K562 (cell line): ENCODE data around the gene DUSP16. TPM values are rescaled to one million over a fixed set of nuclear protein-coding genes. Genes with fewer than 3 reads are reported as not detected.

Experiments used
- ATAC-seq: fragments of 200-7000 bp; cut with Tn5 transposase; 3 replicates; pipeline ENCODE4 v1.9.1; 2020; ENCODE audit warnings: moderate library complexity
- BruUV-seq: library from RNA; stranded (reverse); fragments of 400-500 nt; replicated peaks from 2 replicates; lab custom pipeline; 2021; lab: Mats Ljungman, UMichigan
- CTCF ChIA-PET: fragments of 300-600 bp; formaldehyde crosslinking; extraction: SDS; loops from one replicate; lab custom pipeline; 2021; ENCODE audit warnings: low intra/inter-chr PET ratio; lab: Yijun Ruan, JAX
- POLR2A ChIA-PET: fragments of 300-600, 350-650 bp; sonication (Branson Sonifier 250); formaldehyde crosslinking; extraction: SDS; loops from one replicate; lab custom pipeline; 2021; ENCODE audit warnings: antibody characterized with exemption, inconsistent platforms; lab: Yijun Ruan, JAX
- DNase-seq, 4 experiments: peaks; one replicate each; pipeline versions ENCODE4 v3.0.0 to v3.0.0-alpha.2; 2011 to 2018; ENCODE audit warnings: low spot score in 3 of 4, mixed read lengths in 3 of 4; ENCODE audit errors: extremely low read depth in 1 of 4
- FAIRE-seq: peaks from 2 replicates; lab custom pipeline; 2011; peaks lifted over from hg19 to GRCh38; lab: Jason Lieb, UNC
- H2AFZ ChIP-seq: 2 replicates; pipeline ENCODE4 v1.6.0; 2011; ENCODE audit warnings: low read depth, low read length, control low read depth, inconsistent platforms
- H3K27ac ChIP-seq: fragments of 200-600 bp; 3 replicates; pipeline ENCODE4 v1.8.0; 2011; ENCODE audit warnings: low read depth, mild to moderate bottlenecking, control low read depth, inconsistent platforms, low read length, moderate library complexity, mixed read lengths; ENCODE audit errors: extremely low read depth
- H3K27me3 ChIP-seq, 2 experiments: fragments of 300-600 bp in 1 of 2; 2 replicates in 1 of 2; 3 replicates in 1 of 2; pipeline versions ENCODE4 v1.6.0 to v1.8.0; 2011; ENCODE audit warnings: inconsistent platforms in 2 of 2, low read length in 2 of 2, mild to moderate bottlenecking in 1 of 2, mixed read lengths in 1 of 2, moderate library complexity in 1 of 2; ENCODE audit not compliant: control insufficient read depth in 2 of 2, insufficient read depth in 2 of 2
- H3K36me3 ChIP-seq: fragments of 300-600 bp; 3 replicates; pipeline ENCODE4 v1.8.0; 2011; ENCODE audit warnings: mild to moderate bottlenecking, low read length, inconsistent platforms; ENCODE audit not compliant: control insufficient read depth, insufficient read depth
- H3K4me1 ChIP-seq, 2 experiments: fragments of 200-600 bp in 1 of 2; replicated peaks in 1 of 2; 2 replicates in 1 of 2; 3 replicates in 1 of 2; pipeline versions ENCODE4 v1.5.1 to v1.8.0; 2011; ENCODE audit warnings: inconsistent platforms in 2 of 2, low read length in 2 of 2, mild to moderate bottlenecking in 1 of 2, mixed read lengths in 1 of 2, moderate library complexity in 1 of 2; ENCODE audit not compliant: control insufficient read depth in 2 of 2, insufficient read depth in 2 of 2
- H3K4me2 ChIP-seq: 2 replicates; pipeline ENCODE4 v1.6.1; 2011; ENCODE audit warnings: low read length, control low read depth, inconsistent platforms, mixed read lengths; ENCODE audit not compliant: insufficient read depth
- H3K4me3 ChIP-seq: fragments of 200-600 bp; sonication (generic), shearing (Covaris generic); 2 replicates; pipeline ENCODE4 v1.5.1; 2016; ENCODE audit warnings: control low read depth, inconsistent platforms
- H3K79me2 ChIP-seq: fragments of 200-600 bp; 3 replicates; pipeline ENCODE4 v1.8.0; 2011; ENCODE audit warnings: low read length, inconsistent platforms; ENCODE audit not compliant: control insufficient read depth, insufficient read depth
- H3K9ac ChIP-seq, 2 experiments: 2 replicates each; pipeline versions ENCODE4 v1.6.0 to v1.6.1; 2011; ENCODE audit warnings: low read depth in 2 of 2, low read length in 2 of 2, control low read depth in 1 of 2, inconsistent platforms in 1 of 2, mild to moderate bottlenecking in 1 of 2, mixed read lengths in 1 of 2; ENCODE audit not compliant: insufficient read depth in 1 of 2
- H3K9me1 ChIP-seq: one replicate; pipeline ENCODE4 v1.6.0; 2011; ENCODE audit warnings: inconsistent platforms, mild to moderate bottlenecking, low read length, moderate library complexity; ENCODE audit not compliant: control insufficient read depth, insufficient read depth
- H3K9me3 ChIP-seq: replicated peaks from 2 replicates; pipeline ENCODE4 v1.5.1; 2011; ENCODE audit warnings: low read depth, low read length, inconsistent platforms; ENCODE audit not compliant: control insufficient read depth, insufficient read depth
- H4K20me1 ChIP-seq: replicated peaks from 2 replicates; pipeline ENCODE4 v1.6.1; 2011; ENCODE audit warnings: low read length, inconsistent platforms, mixed read lengths; ENCODE audit not compliant: control insufficient read depth, insufficient read depth
- CAMTA2 ChIP-seq: fragments of 250-450 bp; sonication (Bioruptor Pico); conservative IDR thresholded peaks from 2 replicates; pipeline ENCODE4 v1.5.1; 2022
- FOXP1 ChIP-seq: sonication (generic); formaldehyde crosslinking; IDR thresholded peaks from 2 replicates; pipeline ENCODE4 v1.8.0; 2022; ENCODE audit warnings: mild to moderate bottlenecking, missing genetic modification reagents
- KLF10 ChIP-seq: fragments of 250-450 bp; sonication (Bioruptor Pico); IDR thresholded peaks from 2 replicates; pipeline ENCODE4 v1.6.1; 2021; ENCODE audit warnings: matching md5 sums
- NRF1 ChIP-seq, 2 experiments: fragments of 450-650 bp; IDR thresholded peaks in 1 of 2; conservative IDR thresholded peaks in 1 of 2; 2 replicates each; pipeline ENCODE4 v1.6.1; 2014; ENCODE audit warnings: mild to moderate bottlenecking in 2 of 2
- STAT6 ChIP-seq: sonication (generic); formaldehyde crosslinking; IDR thresholded peaks from 2 replicates; pipeline ENCODE4 v1.8.1; 2023; ENCODE audit warnings: mild to moderate bottlenecking, missing genetic modification reagents
- ZNF239 ChIP-seq: fragments of 250-450 bp; sonication (Bioruptor Pico); IDR thresholded peaks from 2 replicates; pipeline ENCODE4 v1.4.0; 2020; ENCODE audit warnings: mild to moderate bottlenecking
- ZNF707 ChIP-seq: fragments of 250-450 bp; sonication (Bioruptor Pico); conservative IDR thresholded peaks from 2 replicates; pipeline ENCODE4 v1.8.0; 2022; ENCODE audit warnings: inconsistent platforms, mild to moderate bottlenecking, moderate library complexity
- WGBS: fragments of 100-300 bp; shearing (Covaris generic); methylation state at CpG from one replicate; pipeline ENCODE4 v1.1.6; 2016; ENCODE audit warnings: low coverage, mixed read lengths; ENCODE audit not compliant: insufficient coverage; ENCODE audit errors: missing lambda C conversion rate; 5-methylcytosine and 5-hydroxymethylcytosine counted together
- in situ Hi-C: fragments of 300-500 bp; cut with MboI; formaldehyde crosslinking; loops from 4 replicates; pipeline ENCODE4 v1.15.0; 2018; ENCODE audit warnings: inconsistent platforms, mixed read lengths
- intact Hi-C: fragments of 100-400 bp; cut with micrococcal nuclease; formaldehyde crosslinking; loops from 2 replicates; pipeline ENCODE4 v1.14.2; 2022
- polyA plus RNA-seq, 8 experiments: library from polyadenylated mRNA; depleted of rRNA in 4 of 8; stranded (reverse) in 5 of 8; unstranded in 3 of 8; fragments of >200 nt; fragmentation: Nextera tagmentation in 2 of 8; fragmentation: Illumina TruSeq in 1 of 8; extraction: Ambion mirVana in 2 of 8; extraction: Trizol in 1 of 8; gene quantifications; 2 replicates each; pipeline versions ENCODE4 v1.2.1 to v1.2.3, GENCODE V29; 2011 to 2014; ENCODE audit warnings: inconsistent platforms in 1 of 8, missing spikeins in 1 of 8
- total RNA-seq, 7 experiments: library from RNA; depleted of rRNA in 6 of 7; stranded (reverse); fragments of >200 nt in 6 of 7; fragmentation: Illumina TruSeq in 2 of 7; extraction: Trizol in 2 of 7; gene quantifications; 2 replicates each; pipeline versions ENCODE4 v1.2.1 to v1.2.3, GENCODE V29; 2011 to 2021; ENCODE audit warnings: low replicate concordance in 1 of 7

DUSP16 gene
- total and polyA plus RNA-seq, 9 of the 15 experiments (the other 6 are each of a cell fraction or from before 2014, with no cell fraction given) = 0.70 to 12.3 (median 5.7) TPM

- TF ChIP-seq STAT6 (CRISPR knock-in tag) (no peak), CAMTA2 (CRISPR knock-in tag) (no peak), NRF1 (conservative IDR thresholded peaks at IDR 0.05 in 1 of 2, IDR thresholded peaks at IDR 0.05 in 1 of 2) (no peak), ZNF239 (no peak), KLF10 (CRISPR knock-in tag) (no peak)
These were observed 134.6 kb downstream of the DUSP16 start (continued) for GRCh38 chr12:12428047-12428446.

- in situ Hi-C loops = no loop called here
- no peak for FAIRE-seq
These were observed 135.1 kb downstream of the DUSP16 start for GRCh38 chr12:12427568-12427967.

More at GRCh38 chr12:12427568-12427967, 135.1 kb downstream of the DUSP16 start:
- H3K9me3 ChIP-seq = 0 out of 2 replicates have a peak, but pooled peaks cover 1% of the 10 kb centered on the region
- H3K36me3 ChIP-seq = no peaks in the 10 kb centered on the region
- no peak overlapping the region for H3K4me2 ChIP-seq
- TF ChIP-seq ZNF707 (CRISPR knock-in tag) (no peak), FOXP1 (CRISPR knock-in tag) (no peak)
- no peaks in the 10 kb centered on the region for H3K79me2 ChIP-seq
- H3K27ac ChIP-seq = no peak overlapping the region
- H3K4me3 ChIP-seq = no peak overlapping the region
- BruUV-seq = no TSS peak
- no peak for DNase-seq
- H2AFZ ChIP-seq = no peak overlapping the region
- H3K9ac ChIP-seq = no peak overlapping the region
- no peaks in the 10 kb centered on the region for H4K20me1 ChIP-seq
- CTCF ChIA-PET = no interaction called here
- intact Hi-C loops = no loop called here
- WGBS = 5% methylated on average over 4 of the region's 4 CpGs
- no peaks in the 10 kb centered on the region; a peak in 1 of 5 replicates for H3K4me1 ChIP-seq
- H3K9me1 ChIP-seq = no peaks in the 10 kb centered on the region
- POLR2A ChIA-PET = interaction anchor here (0.7 to 1.0 kb wide), 2 partner anchors 15 to 132 kb away, joined by 3 read pairs; no protein-coding TSS in a partner anchor
- ATAC-seq = no peak
- H3K27me3 ChIP-seq = no peaks in the 10 kb centered on the region
